Activated naive CD4-positive, alpha-beta T cell treated with Interleukin-2 at 50 U/mL for 16 hours (primary cell): ENCODE data around the gene NBPF4.
"Not testable (repeated sequence)": the region's sequence is repeated elsewhere in the genome, so short reads cannot be mapped to it uniquely, and the experiment has no call there.

Experiments
- DNase-seq: peaks from one replicate; pipeline ENCODE4 v3.0.0-alpha.2; 2020

NBPF4 gene

GRCh38 chr1:108209456-108210108 lies 34.3 kb downstream of the NBPF4 start:
- DNase-seq = peak; percentile 11

- DNase-seq = no peak
Observed at GRCh38 chr1:108208724-108209446, 35.0 kb downstream of the NBPF4 start.

GRCh38 chr1:108203582-108203981 lies 40.3 kb downstream of the NBPF4 start:
- not testable (repeated sequence) for DNase-seq

- no peak for DNase-seq
Observed at GRCh38 chr1:108201687-108202086, 42.2 kb downstream of the NBPF4 start.

GRCh38 chr1:108200687-108201051 lies 43.2 kb downstream of the NBPF4 start:
- peak; percentile 47 for DNase-seq

GRCh38 chr1:108199781-108200686 lies 43.8 kb downstream of the NBPF4 start, which contains the start of gene SLC25A24:
SLC25A24 (minus strand) TSS chr1:108200343; CDS start chr1:108200138, 205 bp downstream.
- peak; percentile 79 for DNase-seq

GRCh38 chr1:108199201-108199691 lies 44.6 kb downstream of the NBPF4 start:
- DNase-seq = no peak

- no peak for DNase-seq
Observed at GRCh38 chr1:108194051-108194450, 49.8 kb downstream of the NBPF4 start.

- DNase-seq = no peak
Observed at GRCh38 chr1:108193333-108193732, 50.5 kb downstream of the NBPF4 start.

- DNase-seq = no peak
Observed at GRCh38 chr1:108192581-108192980, 51.3 kb downstream of the NBPF4 start.

- no peak for DNase-seq
Observed at GRCh38 chr1:108190686-108191416, 53.0 kb downstream of the NBPF4 start.

GRCh38 chr1:108190001-108190634 lies 53.8 kb downstream of the NBPF4 start:
- no peak for DNase-seq

- no peak for DNase-seq
Observed at GRCh38 chr1:108188801-108189200, 55.1 kb downstream of the NBPF4 start.

GRCh38 chr1:108182959-108183700 lies 60.7 kb downstream of the NBPF4 start:
- no peak for DNase-seq

GRCh38 chr1:108179018-108179417 lies 64.9 kb downstream of the NBPF4 start:
- DNase-seq = no peak
